HG02884 (cell line): ENCODE data around the gene TNXB.
"Not testable (repeated sequence)": the region's sequence is repeated elsewhere in the genome, so short reads cannot be mapped to it uniquely, and the experiment has no call there.

Experiments used
- ATAC-seq: cut with Tn5 transposase; IDR thresholded peaks from one replicate; pipeline ENCODE4 v1.9.1; 2021; ENCODE audit warnings: mild to moderate bottlenecking, moderate library complexity; ENCODE audit not compliant: unreplicated experiment

TNXB gene

DNA sequence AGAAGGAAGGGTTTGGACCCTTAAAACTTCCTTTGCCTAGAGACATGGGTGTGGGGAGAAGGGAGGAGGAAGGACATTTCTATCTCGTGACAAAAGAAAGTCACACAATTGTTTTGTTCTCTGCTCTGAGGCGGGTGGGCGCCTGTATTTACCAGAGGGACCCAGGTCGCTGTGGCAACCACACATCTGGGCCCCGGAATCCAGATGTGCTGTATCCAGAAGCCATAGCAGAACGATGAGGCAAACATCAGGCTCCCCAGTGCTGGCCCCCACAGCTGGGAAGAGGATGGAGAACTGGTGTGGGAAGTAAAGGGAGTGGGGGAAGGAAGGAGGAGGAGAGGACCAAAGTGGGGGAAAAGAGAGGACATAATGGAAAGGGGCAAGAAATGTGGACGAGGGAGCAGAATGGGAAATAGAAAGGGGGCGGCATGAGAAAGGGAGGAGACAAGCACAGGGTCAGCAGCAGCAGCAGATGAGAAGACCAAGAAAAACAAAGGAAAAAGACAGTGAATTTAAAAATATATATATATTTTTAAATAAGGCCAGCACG lies 3.4 kb upstream of the TNXB start:
- no peak for ATAC-seq

GRCh38 chr6:32111424-32112066 lies 2.4 kb upstream of the TNXB start:
- no peak for ATAC-seq

- ATAC-seq: no peak
Observed at GRCh38 chr6:32110632-32111031, 1.5 kb upstream of the TNXB start.

DNA sequence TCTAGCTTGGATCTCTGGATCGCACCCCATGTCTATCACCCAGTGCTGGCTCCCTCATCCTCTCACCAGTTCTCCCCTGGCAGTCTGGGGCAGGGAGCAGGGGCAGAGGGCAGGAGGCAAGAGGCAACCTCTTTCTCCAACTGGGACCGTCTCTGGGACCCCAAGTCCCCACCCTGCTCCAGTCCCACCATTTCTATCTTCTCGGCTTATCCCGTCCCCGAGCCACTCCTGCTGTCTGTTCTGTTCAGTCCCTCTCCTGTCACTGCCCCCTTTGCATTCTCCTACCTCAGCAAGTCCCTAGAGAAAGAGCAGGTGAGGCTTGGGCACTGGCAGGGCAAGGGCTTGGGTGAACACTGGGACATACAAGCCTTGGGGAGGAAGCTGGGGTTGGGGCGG lies 625 bp upstream of the TNXB start:
- ATAC-seq: no peak

GRCh38 chr6:32108727-32109113 lies 418 bp downstream of the TNXB start:
- no peak for ATAC-seq

GRCh38 chr6:32108094-32108627 lies 977 bp downstream of the TNXB start:
- no peak for ATAC-seq

- ATAC-seq: no peak
Observed at GRCh38 chr6:32107406-32107805, 1.7 kb downstream of the TNXB start.

GRCh38 chr6:32105433-32105832 lies 3.7 kb downstream of the TNXB start:
- no peak for ATAC-seq

- no peak for ATAC-seq
Observed at GRCh38 chr6:32102255-32102654, 6.9 kb downstream of the TNXB start.

GRCh38 chr6:32100251-32100650 lies 8.9 kb downstream of the TNXB start:
- ATAC-seq: not testable (repeated sequence)

DNA sequence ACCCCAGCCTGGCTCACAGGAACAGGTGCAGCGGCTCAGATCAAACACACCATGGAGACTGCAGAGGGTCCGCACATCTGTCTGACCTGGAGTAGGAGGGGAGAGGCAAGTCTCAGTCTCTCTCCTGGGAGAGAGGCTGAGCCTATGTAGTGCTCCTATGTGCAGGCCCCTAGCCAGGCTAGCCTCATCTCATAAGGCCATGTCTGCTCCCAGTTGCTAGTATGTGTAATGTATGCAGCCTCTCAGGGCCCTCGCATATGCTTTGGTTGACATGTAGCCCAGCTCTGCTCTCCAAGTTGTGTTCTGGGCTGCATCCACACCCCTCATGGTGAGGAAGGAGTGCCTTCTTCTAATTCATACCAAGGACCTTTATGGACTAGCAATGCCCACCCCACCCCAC lies 11.8 kb downstream of the TNXB start:
- ATAC-seq: no peak

DNA sequence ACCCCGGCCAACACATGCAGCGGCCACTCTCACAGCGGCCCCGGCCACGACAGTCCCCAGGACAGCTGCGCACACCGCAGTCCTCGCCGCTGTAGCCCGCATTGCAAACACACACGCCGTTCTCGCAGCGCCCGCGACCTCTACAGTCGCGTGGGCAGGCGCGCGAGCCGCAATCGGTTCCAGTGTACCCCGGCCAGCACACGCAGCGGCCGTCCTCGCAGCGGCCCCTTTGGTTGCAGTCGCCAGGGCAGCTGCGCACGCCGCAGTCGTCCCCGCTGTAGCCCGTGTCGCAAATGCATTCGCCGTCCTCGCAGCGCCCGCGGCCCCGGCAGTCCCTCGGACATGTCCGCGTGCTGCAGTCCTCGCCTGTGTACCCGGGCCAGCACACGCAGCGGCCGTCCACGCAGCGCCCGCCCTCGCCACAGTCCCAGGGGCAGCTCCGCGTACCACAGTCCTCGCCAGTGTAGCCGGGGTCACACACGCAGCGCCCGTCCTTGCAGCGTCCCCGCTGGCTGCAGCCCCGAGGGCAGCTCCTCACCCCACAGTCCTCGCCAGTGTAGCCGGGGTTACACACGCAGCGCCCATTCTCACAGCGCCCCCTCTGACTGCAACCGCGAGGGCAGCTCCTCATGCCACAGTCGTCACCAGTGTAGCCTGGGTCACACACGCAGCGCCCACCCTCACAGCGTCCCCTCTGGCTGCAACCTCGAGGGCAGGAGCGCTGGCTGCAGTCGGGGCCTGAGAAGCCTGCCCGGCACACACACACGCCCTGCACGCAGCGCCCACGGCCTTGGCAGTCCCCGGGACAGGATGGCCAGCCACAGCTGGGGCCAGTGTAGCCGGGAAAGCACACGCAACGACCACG lies 12.5 kb downstream of the TNXB start:
- no peak for ATAC-seq

DNA sequence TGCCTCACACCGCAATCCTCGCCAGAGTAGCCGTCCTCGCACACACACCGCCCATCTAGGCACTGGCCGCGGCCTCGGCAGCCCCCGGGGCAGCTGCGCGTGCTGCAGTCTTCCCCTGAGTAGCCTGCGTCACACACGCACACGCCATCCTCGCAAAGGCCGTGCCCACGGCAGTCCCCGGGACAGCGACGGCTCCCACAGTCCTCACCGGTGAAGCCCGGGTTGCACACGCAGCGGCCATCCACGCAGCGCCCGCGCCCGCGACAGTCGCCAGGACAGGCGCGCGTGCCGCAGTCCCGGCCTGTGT lies 13.1 kb downstream of the TNXB start:
- ATAC-seq: no peak

- ATAC-seq: no peak
Observed at GRCh38 chr6:32095338-32096086, 13.6 kb downstream of the TNXB start.

- ATAC-seq: no peak
Observed at GRCh38 chr6:32092760-32093497, 16.2 kb downstream of the TNXB start.

GRCh38 chr6:32089082-32089828 lies 19.9 kb downstream of the TNXB start:
- no peak for ATAC-seq

DNA sequence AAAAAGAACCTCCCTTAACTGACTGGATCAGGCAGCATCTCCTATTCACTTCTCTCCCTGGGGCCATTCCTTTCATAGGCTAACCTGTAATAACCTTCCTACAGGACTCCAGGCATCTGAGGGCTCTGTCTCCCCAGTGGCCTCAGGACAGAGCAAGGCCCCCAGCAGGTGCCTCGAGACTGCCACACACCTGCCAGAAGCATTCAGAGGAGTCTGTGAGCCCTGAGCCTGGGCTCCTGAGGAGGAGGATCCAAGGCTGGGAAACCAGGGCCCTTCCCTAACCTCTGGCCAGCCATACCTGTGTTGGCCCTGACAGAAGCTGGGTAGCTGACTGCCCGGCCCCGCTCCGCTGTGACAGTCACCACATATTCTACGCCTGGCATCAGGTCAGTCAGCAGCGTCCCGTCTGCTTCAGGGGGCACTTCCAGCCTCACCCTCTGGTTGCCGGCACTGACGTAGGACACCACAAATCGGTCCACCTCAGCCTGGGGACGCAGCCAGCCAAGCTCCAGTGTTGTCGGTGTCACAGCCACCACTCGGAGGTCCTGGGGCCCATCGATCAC lies 20.6 kb downstream of the TNXB start:
- no peak for ATAC-seq

DNA sequence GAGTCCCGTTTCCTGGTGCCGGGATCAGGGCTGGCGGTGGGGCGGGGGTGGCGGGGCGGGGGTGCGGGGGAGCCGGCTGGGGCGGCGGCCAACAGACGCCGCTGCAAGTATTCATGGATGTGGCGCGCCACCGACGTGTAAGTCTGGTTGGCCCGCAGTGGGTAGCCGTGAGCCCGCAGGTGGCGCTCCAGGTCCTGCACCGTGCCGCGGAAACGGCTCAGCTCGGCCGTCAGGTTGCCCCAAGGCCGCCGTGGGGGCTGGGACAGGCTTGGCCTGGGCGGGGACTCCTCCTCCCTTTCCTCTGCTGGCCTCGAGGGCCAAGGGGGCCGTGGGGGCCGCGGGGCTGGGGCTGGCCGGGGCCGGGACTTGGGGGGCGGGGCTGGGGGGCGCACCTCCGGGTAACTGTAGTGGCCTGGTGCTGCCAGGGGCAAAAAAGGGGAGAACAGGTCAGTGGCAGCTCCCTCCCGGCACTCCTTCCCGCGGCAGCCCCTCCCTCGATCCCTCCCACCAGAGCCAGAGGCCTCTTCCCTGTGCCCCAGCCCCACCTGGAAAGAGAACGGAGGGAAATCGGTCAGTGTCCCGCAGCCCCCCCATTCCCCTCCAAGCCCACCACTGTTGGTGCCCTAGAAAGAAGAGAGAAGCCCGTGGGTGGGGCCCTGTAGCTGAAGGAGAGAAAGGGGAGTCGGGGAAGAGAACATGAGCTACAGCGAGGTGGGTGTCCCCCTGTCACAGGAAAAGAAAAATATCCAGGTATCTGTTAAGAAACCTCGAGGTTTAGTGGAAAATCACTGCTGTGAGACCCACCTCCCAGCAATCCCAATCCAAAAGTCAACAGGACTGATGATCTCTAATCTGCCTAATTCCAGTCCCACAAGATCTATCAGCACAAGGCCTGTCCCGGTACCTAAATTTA lies 21.3 kb downstream of the TNXB start:
- no peak for ATAC-seq
